ENCODE measurements around the gene IFT25.
"Not testable (repeated sequence)": the region's sequence is repeated elsewhere in the genome, so short reads cannot be mapped to it uniquely, and the experiment has no call there.

The IFT25 gene

DNA sequence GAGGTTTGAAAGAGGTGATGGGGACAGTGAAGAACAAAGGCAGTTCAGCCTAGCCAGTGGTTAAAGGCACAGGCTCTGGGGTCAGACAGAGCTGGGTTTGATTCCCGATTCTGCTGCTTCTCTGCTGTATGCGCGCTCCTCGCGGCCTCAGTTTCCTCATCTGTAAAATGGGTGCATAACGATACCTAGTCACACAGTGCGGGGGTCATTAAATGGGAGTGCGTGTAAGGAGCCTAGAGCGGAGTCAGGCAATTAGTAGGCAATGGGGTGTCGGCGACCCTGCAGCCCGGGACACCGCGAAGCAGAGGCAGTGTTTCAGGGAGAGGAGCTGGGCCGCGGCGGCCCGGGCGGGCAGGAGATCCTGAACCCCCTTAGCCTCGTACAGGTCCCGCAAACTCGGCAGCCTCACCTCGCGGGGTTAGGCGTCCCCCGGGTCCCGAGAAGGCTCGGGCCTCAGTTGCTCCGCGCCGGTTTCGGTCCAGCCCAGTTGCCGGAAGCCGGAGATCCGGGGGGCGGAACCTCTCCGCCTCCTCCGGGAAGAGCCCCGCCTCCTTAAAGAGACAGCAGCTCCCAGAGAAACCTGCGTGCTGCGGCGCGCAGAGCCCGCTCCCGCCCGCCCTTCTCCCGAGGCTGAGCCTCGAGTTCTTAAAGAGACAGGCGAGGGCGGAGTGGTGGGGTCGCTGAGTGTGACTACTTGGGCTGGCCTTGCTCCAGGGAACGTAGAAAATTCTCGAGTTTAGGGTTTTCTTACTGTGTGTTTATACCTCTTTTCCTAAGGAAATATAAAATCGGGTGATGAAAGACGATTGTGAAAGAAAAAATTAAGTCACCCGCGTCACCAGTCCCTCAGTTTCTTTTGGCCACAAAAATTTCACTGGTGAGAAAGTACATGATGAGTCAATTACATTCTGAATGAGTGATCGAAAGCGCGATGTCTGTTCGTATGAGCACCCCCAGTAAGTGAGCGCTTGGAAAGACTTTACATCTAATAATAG lies 55.9 kb downstream of the IFT25 start, which contains the start of gene YIPF1:
Gene YIPF1, minus strand, starts transcription at position 494 of the 995 bp plus-strand sequence. CDS start 860 bp downstream, outside the sequence.
- peak; percentile 65 for DNase-seq (ENCODE audit: low read depth, low spot score)

DNA sequence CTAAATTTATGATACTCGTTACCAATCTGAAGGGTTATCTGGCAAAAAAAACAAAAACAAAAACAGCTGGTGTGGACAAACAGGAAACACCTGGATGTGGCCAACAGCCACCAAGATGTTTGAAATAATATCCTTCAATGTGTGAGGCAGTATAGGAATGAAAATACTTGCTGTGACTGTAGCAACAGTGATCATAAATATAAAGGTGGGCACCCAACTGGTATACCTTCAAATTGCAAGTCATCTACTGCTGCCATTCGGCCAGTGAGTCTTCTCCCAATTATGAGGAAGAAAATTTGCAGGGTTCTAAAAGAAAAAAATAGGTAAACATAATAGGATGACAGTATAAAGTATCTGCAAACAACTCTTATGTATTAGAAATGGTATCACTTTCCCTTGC lies 56.8 kb downstream of the IFT25 start:
- no peak for DNase-seq (ENCODE audit: low read depth, low spot score)

DNA sequence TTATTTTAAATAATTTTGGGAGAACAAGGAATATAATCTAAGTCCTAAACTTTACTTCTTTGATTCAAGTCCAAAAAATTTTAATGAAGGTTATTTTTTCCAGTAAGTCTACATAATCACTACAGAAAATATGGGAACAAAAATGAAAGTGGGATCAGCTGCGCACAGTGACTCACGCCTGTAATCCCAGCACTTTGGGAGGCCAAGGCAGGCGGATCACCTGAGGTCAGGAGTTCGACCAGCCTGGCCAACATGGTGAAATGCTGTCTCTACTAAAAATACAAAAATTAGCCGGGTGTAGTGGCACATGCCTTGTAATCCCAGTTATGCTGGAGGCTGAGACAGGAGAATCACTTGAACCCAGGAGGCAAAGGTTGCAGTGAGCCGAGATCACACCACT lies 61.9 kb downstream of the IFT25 start:
- DNase-seq (ENCODE audit: low read depth, low spot score), result not testable (repeated sequence)

DNA sequence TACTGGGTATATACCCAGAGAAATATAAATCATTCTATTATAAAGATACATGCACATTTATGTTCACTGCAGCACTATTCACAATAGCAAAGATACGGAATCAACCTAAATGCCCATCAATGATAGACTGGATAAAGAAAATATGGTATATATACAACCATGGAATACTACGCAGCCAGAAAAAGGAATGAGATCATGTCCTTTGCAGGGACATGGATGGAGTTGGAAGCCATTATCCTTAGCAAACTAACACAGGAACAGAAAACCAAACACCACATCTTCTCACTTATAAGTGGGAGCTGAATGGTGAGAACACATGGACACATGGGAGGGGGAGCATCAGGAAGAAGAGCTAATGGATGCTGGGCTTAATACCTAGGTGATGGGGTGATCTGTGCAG lies 63.6 kb downstream of the IFT25 start:
- not testable (repeated sequence) for DNase-seq (ENCODE audit: low read depth, low spot score)

DNA sequence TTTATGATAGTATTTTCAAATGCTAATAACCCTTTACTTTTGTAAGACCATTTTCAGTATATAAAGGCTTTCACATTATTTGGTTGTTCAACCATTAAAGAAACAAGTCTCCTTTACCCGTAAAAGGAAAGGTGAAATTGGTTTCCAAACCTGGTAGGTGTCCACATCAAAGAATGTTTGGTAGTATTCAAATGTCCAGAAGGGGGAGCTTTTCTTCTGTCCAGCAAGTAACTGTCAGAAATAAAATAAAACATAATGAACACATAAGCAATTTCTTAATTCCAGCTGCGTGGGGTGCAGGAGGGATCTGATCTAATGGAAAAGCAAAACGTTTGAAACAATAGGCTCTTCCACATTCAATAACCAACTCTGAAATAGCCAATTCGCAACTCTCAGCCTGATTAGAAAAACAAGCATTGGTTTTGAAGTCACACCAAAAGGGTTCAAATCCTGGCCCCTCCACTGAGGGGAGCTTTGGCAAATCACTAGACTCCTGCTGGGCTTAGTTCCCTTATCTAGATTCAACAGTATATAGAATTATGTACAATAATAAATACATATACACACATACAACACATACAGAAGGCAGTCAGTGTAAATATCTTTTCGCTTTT lies 66.9 kb downstream of the IFT25 start:
- DNase-seq (ENCODE audit: low read depth, low spot score), result no peak

DNA sequence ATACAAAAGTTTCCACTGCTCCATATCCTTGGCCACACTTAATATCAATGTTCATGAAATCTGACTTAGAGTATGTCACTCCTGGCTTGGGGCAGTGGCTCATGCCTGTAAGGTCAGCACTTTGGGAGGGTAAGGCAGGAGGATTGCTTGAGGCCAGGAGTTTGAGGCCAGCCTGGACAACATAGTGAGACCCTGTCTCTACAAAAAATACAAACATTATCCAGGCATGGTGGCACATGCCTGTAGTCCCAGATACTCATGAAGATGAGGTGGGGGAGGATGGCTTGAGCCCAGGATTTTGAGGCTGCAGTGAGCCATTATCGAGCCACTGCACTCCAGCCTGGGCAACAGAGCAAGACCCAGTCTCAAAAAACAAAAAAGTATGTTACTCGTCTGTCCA lies 70.3 kb downstream of the IFT25 start:
- DNase-seq (ENCODE audit: low read depth, low spot score), result not testable (repeated sequence)

DNA sequence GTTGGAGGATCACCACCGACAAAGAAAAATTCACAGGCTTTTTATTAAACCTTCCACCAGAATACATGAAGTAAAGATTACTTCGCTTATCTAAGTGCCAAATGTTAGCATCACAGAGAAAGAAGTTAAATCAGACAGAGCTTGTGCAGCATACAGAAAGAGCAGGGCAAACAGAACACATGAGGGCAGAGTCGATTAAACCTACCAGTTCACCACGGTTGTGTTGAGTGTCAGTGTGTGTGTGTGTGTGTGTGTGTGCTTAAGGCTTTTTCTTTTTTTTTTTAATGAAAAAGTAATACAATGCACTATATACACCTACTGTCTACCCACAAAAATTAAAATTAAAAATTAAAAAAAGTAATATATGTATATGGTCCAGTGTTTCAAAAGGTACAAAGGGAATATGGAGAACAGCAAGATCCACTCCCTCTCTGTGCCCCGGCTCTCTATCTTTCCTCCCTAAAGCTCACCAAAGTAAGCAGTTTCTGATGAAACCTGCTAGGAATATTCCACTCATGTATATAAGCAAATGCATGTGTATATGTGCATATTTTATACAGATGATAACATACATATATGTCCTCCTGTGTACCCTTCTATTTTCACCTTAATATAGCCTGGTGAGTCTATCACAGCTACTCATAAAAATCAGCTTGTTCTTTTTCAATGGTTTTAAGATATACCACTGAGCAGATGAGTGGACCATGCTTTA lies 73.6 kb downstream of the IFT25 start:
- no peak for DNase-seq (ENCODE audit: low read depth, low spot score)

Measured in activated naive CD8-positive, alpha-beta T cell treated with anti-CD3 and anti-CD28 coated beads, Interleukin-2, amount 50 U/mL, for 16 hours (primary cell).